ENCODE results near the gene ITGA6.

DNA sequence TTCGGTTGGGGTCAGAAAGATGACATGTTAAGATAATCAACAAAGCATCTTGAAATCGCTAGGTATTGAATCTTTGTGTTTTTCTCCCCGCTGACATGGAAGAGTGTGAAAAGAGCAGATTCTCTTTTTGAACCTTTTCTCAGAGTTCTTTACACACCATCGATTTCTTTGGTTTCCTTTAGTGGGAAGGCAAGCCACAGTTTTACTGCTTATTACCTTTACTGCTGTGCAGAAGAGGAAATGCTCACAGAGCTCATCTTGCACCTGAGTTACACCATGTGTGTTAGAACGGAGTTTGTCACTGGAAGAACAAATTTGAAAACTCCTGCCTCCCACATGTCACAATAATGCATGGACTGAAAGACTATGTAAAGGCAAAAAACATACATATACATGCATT lies 83.2 kb downstream of the ITGA6 start:
- TF ChIP-seq, protein P1, sequence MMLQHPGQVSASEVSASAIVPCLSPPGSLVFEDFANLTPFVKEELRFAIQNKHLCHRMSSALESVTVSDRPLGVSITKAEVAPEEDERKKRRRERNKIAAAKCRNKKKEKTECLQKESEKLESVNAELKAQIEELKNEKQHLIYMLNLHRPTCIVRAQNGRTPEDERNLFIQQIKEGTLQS (IDR thresholded peaks at IDR 0.05): no peak
- TF ChIP-seq, protein P2, sequence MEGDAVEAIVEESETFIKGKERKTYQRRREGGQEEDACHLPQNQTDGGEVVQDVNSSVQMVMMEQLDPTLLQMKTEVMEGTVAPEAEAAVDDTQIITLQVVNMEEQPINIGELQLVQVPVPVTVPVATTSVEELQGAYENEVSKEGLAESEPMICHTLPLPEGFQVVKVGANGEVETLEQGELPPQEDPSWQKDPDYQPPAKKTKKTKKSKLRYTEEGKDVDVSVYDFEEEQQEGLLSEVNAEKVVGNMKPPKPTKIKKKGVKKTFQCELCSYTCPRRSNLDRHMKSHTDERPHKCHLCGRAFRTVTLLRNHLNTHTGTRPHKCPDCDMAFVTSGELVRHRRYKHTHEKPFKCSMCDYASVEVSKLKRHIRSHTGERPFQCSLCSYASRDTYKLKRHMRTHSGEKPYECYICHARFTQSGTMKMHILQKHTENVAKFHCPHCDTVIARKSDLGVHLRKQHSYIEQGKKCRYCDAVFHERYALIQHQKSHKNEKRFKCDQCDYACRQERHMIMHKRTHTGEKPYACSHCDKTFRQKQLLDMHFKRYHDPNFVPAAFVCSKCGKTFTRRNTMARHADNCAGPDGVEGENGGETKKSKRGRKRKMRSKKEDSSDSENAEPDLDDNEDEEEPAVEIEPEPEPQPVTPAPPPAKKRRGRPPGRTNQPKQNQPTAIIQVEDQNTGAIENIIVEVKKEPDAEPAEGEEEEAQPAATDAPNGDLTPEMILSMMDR (IDR thresholded peaks at IDR 0.05 in 2 of 3, conservative IDR thresholded peaks at IDR 0.05 in 1 of 3; ENCODE audit: borderline replicate concordance in 1 of 3, insufficient read depth in 1 of 3, low read depth in 2 of 3, low read length in 2 of 3): no peak
- TF ChIP-seq POLR2A (IDR thresholded peaks at IDR 0.05; ENCODE audit: borderline replicate concordance, extremely low read depth, insufficient read depth, insufficient read length) (no peak), YY1 (IDR thresholded peaks at IDR 0.05; ENCODE audit: extremely low read depth, insufficient replicate concordance, low read depth, low read length) (no peak), EZH2phosphoT487 (IDR thresholded peaks at IDR 0.05; ENCODE audit: borderline replicate concordance) (no peak), EZH2 (IDR thresholded peaks at IDR 0.05) (no peak), FOSL1 (IDR thresholded peaks at IDR 0.05; ENCODE audit: low read depth) (no peak), POLR2AphosphoS5 (IDR thresholded peaks at IDR 0.05; ENCODE audit: low read depth, low read length) (no peak)
- TF ChIP-seq, protein P3, sequence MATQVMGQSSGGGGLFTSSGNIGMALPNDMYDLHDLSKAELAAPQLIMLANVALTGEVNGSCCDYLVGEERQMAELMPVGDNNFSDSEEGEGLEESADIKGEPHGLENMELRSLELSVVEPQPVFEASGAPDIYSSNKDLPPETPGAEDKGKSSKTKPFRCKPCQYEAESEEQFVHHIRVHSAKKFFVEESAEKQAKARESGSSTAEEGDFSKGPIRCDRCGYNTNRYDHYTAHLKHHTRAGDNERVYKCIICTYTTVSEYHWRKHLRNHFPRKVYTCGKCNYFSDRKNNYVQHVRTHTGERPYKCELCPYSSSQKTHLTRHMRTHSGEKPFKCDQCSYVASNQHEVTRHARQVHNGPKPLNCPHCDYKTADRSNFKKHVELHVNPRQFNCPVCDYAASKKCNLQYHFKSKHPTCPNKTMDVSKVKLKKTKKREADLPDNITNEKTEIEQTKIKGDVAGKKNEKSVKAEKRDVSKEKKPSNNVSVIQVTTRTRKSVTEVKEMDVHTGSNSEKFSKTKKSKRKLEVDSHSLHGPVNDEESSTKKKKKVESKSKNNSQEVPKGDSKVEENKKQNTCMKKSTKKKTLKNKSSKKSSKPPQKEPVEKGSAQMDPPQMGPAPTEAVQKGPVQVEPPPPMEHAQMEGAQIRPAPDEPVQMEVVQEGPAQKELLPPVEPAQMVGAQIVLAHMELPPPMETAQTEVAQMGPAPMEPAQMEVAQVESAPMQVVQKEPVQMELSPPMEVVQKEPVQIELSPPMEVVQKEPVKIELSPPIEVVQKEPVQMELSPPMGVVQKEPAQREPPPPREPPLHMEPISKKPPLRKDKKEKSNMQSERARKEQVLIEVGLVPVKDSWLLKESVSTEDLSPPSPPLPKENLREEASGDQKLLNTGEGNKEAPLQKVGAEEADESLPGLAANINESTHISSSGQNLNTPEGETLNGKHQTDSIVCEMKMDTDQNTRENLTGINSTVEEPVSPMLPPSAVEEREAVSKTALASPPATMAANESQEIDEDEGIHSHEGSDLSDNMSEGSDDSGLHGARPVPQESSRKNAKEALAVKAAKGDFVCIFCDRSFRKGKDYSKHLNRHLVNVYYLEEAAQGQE (IDR thresholded peaks at IDR 0.05; ENCODE audit: low read depth): no peak
- TF ChIP-seq, protein P4, sequence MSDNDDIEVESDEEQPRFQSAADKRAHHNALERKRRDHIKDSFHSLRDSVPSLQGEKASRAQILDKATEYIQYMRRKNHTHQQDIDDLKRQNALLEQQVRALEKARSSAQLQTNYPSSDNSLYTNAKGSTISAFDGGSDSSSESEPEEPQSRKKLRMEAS (IDR thresholded peaks at IDR 0.05): no peak

All from HCT116 (cell line).